ENCODE results near the gene TMEM107.
A peak's percentile ranks its signal among the peaks of the same experiment; 100 is the strongest.

TMEM107 gene

GRCh38 chr17:8162233-8162996 is 13.8 kb downstream of the TMEM107 start, which contains the start of gene VAMP2:
TSS of gene VAMP2 (minus strand) at chr17:8162948. CDS start at chr17:8162879, 69 bp downstream.
- DNase-seq (ENCODE audit: low read depth), result peak; percentile 72

DNA sequence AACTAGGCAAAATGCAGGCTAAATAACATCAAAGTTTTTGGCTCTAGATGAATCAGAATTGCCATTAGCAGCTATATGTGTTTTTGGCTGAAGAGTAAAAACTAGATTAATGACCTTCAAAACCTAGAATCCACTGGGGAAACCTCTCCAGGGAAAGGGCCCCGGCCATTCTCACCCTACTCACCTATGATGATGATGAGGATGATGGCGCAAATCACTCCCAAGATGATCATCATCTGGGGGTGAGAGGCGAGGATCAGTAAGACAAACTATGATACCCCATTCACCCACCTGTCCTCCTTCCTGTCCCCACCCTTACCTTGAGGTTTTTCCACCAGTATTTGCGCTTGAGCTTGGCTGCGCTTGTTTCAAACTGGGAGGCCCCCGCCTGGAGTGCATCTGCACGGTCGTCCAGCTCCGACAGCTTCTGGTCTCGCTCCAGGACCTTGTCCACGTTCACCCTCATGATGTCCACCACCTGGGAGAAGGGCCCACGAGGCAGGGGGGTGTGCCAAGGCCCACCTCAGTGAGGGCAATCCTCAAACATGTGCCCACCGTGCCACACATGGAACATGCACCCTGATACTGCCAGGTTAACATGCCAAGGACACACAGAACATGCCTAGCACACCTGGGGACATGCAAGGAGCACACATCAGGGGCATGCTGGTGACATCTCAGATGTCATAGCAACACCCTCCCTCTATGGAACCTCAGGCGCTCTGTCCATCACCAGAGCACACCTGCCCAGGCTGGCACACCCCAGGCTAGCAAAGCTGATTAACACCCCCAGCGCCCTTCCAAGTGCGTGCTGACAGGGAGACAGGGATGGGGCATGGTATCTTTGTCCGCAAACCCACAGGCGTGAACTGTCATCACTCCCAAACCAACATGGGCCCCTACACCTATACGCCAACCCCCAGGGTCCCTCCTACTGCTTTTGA is 14.6 kb downstream of the TMEM107 start:
- DNase-seq (ENCODE audit: low read depth), result no peak

- no peak for DNase-seq (ENCODE audit: low read depth)
Observed at GRCh38 chr17:8160741-8161221, 15.4 kb downstream of the TMEM107 start.

- no peak for DNase-seq (ENCODE audit: low read depth)
Observed at GRCh38 chr17:8160224-8160577, 16.0 kb downstream of the TMEM107 start.

GRCh38 chr17:8159459-8160223 is 16.5 kb downstream of the TMEM107 start:
- no peak for DNase-seq (ENCODE audit: low read depth)

DNA sequence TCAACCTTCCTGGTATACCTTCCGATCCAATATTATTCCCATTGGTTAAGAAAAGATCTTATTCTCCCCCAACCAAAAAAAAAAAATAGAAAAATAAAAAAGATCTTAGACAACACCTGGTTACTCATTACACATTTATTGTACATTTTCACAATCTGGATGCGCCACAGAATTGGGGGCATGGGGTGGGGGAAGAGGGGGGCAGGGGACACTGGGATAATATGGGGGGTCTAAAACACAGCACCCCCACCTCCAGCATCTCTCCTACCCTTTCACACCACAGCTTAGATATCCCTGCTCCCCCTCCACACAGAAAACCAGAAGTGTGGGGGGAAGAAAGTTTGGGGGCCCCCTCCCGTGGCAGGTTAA is 17.2 kb downstream of the TMEM107 start:
- DNase-seq (ENCODE audit: low read depth), result no peak

DNA sequence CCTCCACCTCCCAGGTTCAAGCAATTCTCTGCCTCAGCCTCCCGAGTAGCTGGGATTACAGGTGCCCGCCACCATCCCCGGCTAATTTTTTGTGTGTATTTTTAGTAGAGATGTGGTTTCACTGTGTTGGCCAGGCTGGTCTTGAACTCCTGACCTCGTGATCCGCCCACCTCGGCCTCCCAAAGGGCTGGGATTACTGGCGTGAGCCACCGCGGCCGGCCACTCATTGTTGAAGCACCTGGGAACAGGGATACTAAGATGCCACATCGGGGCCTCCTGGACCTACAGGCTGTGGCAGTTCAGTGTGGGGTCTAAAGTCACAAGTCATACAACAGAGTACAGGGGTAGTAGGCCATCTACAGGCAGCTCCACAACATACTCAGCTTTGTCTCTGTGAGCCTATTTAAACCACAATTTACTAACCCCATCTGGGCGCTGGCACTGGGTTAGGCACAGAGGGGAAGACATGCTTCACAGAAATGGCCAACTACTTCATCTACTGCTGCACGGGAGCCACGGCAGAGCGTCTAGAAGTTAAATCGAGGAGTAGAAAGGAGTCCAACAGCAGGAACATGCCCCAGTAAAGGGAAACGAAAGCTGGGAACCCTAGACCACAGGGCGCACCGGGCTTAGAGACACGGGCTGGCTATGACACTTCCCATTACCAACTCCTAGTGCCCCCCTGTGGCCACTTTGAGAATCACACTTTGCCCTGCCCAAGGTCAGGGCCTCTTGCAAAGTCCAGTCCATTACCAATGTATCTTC is 17.7 kb downstream of the TMEM107 start:
- DNase-seq (ENCODE audit: low read depth), result peak; percentile 75

DNA sequence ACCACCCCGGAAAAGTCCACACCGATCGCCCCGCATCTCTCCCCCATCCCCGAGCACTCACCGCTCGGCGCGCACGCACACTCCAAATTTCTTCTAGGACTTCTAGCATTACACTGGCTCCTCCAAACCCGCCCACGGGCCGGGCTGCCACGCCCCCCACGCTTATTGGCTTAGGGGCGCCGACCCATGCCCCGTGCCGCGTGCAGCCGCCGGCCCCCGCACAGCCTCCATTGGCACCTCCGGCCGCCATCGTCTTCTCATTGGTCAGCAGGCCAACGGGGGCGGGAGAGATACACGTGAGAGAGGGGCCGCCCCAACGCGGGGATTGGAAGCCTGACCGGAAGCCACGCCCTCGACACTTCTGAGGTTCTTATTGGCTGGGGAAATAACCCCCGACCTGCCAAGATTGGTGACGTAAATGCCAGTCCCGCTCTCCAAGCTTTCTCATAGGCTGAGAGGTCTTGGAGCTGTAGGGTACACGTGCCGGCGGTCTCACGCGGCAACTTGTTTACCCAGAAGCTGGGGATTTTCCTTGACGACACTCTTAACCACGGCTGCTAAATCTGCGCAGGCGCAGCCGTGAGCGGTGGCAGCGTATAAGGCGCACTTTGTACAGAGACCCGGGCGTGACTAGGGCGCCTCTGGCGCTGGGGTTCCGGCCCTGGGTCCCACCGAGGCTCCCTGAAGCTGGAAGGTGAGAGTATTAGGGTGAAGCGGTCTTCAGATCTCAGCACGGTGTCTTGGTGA is 19.8 kb downstream of the TMEM107 start:
- peak; percentile 100 for DNase-seq (ENCODE audit: low read depth)

DNA sequence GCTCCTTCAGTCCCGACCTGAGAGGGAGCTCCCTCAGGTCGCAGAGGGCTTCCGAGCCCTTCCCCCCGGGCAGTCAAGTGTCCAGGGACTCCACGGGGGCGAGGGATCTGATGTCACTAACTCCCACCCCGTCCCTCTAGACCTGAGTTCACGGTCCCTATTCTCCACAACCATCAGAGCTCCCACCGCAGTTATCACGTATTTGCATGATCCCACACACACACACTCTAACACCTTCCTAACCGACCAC is 20.3 kb downstream of the TMEM107 start:
- DNase-seq (ENCODE audit: low read depth), result no peak

DNA sequence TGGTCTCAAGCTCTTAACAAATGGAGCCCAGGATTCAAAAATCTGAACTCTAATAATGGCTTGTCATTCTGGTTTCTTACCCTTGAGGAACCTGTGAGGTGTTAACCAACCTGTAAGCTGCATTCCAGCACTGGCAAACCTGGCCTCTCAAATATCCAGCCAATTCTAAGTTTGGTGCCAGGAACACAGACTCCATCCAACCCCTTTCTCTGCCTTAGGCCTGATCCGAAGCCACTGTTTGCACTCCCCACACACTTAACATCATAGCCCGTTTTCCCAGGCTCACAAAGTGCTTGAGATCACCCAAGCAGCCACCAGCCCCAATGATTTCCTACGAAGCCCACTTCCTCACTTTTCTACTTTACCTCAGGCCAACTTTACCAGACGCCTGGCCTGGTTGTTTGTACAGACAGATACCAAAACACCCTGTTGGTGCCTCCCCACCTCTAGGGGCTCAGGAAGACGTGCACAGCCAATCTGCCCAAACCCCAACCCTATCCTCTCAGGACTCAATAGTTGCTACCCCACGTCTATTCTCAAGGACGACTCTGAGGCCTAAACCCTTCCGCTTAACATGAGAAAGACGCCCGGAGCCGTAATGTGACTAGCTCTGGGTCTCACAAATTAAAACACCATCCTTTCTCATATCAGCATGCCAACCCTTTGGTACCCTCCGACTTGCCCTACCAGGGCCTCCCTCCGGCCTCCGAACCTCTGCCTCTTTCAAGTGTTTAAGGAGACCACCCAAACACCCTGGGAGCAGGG is 20.8 kb downstream of the TMEM107 start:
- no peak for DNase-seq (ENCODE audit: low read depth)

- no peak for DNase-seq (ENCODE audit: low read depth)
Observed at GRCh38 chr17:8154608-8155155, 21.5 kb downstream of the TMEM107 start.

DNA sequence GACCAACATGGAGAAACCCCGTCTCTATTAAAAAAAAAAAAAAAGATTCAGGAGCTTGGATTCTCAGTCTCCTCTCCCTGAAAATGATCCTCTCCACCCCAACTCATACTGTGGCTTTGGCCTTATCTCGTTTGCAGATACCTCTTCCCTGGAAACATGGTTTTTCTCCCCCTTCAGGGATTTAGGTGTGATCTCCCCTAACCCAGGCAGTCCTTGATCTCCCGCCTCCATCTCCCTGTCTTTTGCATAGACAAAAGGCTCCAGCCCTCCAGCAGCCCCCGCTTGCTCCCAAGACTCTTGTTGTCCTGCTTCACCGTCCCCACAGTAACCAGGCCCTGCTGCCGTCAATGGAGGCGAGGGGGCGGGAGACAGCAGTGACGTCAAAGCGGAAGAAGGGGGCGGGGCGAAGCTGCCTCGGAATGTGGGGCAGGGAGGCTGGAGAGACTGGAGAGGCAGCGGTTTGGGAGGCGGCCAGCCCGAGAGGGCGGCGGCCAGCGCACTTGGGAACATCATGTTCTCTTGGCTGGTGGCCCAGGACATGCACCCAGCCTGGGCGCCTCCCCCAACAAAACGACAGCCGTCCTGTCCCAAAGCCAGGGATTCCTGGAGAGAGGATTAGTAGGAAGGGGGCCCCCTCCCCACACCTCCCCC is 22.1 kb downstream of the TMEM107 start:
- peak; percentile 82 for DNase-seq (ENCODE audit: low read depth)

GRCh38 chr17:8153525-8153956 is 22.6 kb downstream of the TMEM107 start:
- peak; percentile 71 for DNase-seq (ENCODE audit: low read depth)

DNA sequence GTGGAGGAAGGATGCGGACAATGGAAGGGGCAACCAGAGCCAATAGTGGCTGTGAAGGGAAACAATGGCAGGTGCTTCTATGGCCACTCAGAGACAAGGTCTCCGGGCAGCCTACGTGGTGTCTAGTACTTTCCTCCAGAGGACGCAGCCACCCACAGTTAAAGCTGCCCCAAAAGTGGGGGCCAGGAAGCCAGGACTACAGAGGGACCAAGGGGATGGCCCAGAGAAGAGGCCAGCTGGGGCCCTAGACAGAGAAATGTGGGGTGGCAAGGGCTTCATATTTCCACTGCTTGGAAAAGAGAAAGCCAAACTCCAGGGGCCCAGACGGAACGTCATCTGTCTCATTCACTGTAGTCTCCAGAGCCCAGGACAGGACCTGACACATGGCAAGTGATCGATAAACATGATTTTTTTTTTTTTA is 23.1 kb downstream of the TMEM107 start:
- DNase-seq (ENCODE audit: low read depth), result no peak

- DNase-seq (ENCODE audit: low read depth), result peak; percentile 80
Observed at GRCh38 chr17:8152112-8152775, 23.9 kb downstream of the TMEM107 start, which contains the start of gene PER1. TSS of gene PER1 (minus strand) at chr17:8152404. CDS start at chr17:8150706, 1,698 bp downstream.

GRCh38 chr17:8151641-8152111 is 24.5 kb downstream of the TMEM107 start:
- DNase-seq (ENCODE audit: low read depth), result no peak

DNA sequence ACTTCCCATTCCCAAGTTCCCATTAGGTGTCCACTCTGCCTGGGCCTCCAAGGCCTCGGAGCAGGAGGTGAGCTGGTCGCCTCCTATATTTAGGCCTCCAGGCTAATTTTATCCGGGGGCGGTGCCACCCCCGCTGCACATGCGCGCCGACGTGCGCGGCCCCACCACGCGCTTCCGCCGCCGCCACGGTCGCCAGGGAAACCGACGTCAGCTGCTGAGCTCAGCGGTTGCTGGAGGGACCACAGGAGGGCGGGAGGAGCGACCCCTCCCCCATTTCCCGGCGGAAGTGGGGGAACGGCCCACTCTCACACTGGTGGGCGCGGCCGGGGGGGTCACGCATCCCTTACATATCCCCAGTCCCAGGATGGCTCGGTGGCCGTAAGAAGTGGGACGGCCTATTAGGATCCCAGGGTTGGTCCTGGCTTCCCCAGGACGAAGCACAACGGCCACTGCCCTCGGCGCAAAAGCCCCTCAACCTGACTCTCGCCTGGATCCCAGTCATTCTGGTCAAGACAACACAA is 25.0 kb downstream of the TMEM107 start:
- peak; percentile 89 for DNase-seq (ENCODE audit: low read depth)

Measured in stimulated activated CD4-positive, alpha-beta T cell treated with anti-CD3 and anti-CD28 coated beads, Interleukin-2, amount 100 ng/mL, for 4 hours (primary cell).